Esophagus muscularis mucosa (tissue), 4 donors: ENCODE data around the gene GABRR1.

Experiments used
- EP300 ChIP-seq: sonication (generic); formaldehyde crosslinking; IDR thresholded peaks from one replicate; pipeline ENCODE4 v1.6.1; 2017; ENCODE audit warnings: antibody characterized with exemption
- POLR2A ChIP-seq: fragments of 450-650 bp; IDR thresholded peaks from one replicate; pipeline ENCODE4 v1.6.1; 2017; ENCODE audit warnings: antibody characterized with exemption, moderate library complexity, mild to moderate bottlenecking, low read depth
- POLR2AphosphoS5 ChIP-seq, 2 donors: sonication (generic); formaldehyde crosslinking; IDR thresholded peaks; one replicate each; pipeline ENCODE4 v1.6.1; 2017; ENCODE audit warnings: antibody characterized with exemption in 2 of 2
- TF ChIP-seq, protein P1 (sequence below), 3 experiments: fragments of 200-600 bp in 2 of 3; fragments of 450-650 bp in 1 of 3; sonication (generic) in 2 of 3; IDR thresholded peaks; one replicate each; pipeline ENCODE4 v1.5.1; 2017 to 2019; ENCODE audit warnings: antibody characterized with exemption in 3 of 3, mild to moderate bottlenecking in 2 of 3, moderate library complexity in 1 of 3

- no peak for TF ChIP-seq POLR2A
- TF ChIP-seq, protein P1, sequence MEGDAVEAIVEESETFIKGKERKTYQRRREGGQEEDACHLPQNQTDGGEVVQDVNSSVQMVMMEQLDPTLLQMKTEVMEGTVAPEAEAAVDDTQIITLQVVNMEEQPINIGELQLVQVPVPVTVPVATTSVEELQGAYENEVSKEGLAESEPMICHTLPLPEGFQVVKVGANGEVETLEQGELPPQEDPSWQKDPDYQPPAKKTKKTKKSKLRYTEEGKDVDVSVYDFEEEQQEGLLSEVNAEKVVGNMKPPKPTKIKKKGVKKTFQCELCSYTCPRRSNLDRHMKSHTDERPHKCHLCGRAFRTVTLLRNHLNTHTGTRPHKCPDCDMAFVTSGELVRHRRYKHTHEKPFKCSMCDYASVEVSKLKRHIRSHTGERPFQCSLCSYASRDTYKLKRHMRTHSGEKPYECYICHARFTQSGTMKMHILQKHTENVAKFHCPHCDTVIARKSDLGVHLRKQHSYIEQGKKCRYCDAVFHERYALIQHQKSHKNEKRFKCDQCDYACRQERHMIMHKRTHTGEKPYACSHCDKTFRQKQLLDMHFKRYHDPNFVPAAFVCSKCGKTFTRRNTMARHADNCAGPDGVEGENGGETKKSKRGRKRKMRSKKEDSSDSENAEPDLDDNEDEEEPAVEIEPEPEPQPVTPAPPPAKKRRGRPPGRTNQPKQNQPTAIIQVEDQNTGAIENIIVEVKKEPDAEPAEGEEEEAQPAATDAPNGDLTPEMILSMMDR (IDR thresholded peaks at IDR 0.05), result no peak
- no peak for TF ChIP-seq EP300
- no peak for TF ChIP-seq POLR2AphosphoS5 (IDR thresholded peaks at IDR 0.05)
These were observed 37.0 kb downstream of the GABRR1 start for GRCh38 chr6:89180112-89180511.
